Activated B cell treated with CpG ODN at 0.5 μM for 24 hours (primary cell): ENCODE measurements around the gene WSCD1. TPM values are rescaled to one million over a fixed set of nuclear protein-coding genes. Genes with fewer than 3 reads are reported as not detected.

ENCODE experiments used
- ATAC-seq: fragments of 200-7000 bp; cut with Tn5 transposase; one replicate; pipeline ENCODE4 v1.10.0; 2021; ENCODE audit warnings: low read depth, mild to moderate bottlenecking, moderate library complexity
- CTCF ChIA-PET: fragments of 350-600 bp; sonication (Branson Sonifier 250); formaldehyde crosslinking; loops from one replicate; lab custom pipeline; 2021; ENCODE audit warnings: antibody characterized with exemption; lab: Charles Lee
- POLR2A ChIA-PET: fragments of 350-600 bp; sonication (Branson Sonifier 250); formaldehyde crosslinking; loops from one replicate; lab custom pipeline; 2021; ENCODE audit warnings: antibody characterized with exemption; lab: Charles Lee
- DNase-seq: peaks from one replicate; pipeline ENCODE4 v3.0.0; 2022
- H3K27ac Mint-ChIP-seq: one replicate; pipeline ENCODE4 v1.8.0; 2020; ENCODE audit warnings: mixed read lengths
- H3K27me3 Mint-ChIP-seq: one replicate; pipeline ENCODE4 v1.8.0; 2021; ENCODE audit warnings: mixed read lengths
- H3K36me3 Mint-ChIP-seq: one replicate; pipeline ENCODE4 v1.8.0; 2021; ENCODE audit warnings: low read depth, mixed read lengths
- H3K4me1 Mint-ChIP-seq: one replicate; pipeline ENCODE4 v1.8.0; 2021; ENCODE audit warnings: mixed read lengths
- H3K4me3 Mint-ChIP-seq: one replicate; pipeline ENCODE4 v1.8.0; 2020; ENCODE audit warnings: mild to moderate bottlenecking, mixed read lengths
- H3K9me3 Mint-ChIP-seq: one replicate; pipeline ENCODE4 v1.8.0; 2020; ENCODE audit warnings: mixed read lengths
- CTCF ChIP-seq: fragments of 200-600 bp; IDR thresholded peaks from one replicate; pipeline ENCODE4 v1.8.0; 2022; ENCODE audit warnings: antibody characterized with exemption, mild to moderate bottlenecking
- intact Hi-C: fragments of 100-400 bp; cut with micrococcal nuclease; formaldehyde crosslinking; loops from one replicate; pipeline ENCODE4 v1.15.1; 2024
- total RNA-seq: library from RNA; stranded (reverse); gene quantifications from 2 replicates; pipeline ENCODE4 v1.2.3, GENCODE V29; 2022

WSCD1 gene
- total RNA-seq, 1 donor from 2014 or later = not detected

DNA sequence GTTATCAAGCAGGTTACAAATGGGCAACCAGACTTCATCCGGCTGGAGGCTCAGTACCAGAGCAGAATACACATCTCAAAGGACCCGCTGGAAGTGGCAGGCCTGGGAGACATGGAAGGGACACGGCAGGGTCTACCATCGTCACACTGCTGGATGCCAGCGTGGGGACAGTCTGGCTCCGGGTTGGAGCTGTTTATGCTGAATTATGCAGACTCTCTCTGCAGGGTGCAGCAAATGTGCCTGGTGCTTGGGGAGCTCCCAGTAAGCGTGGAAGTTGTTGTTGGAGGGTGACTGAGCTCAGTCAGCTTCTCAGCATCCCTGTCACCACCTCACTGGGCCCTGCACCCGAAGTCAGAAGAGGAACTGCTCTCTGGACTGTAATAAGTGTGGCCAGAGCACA, 12.2 kb downstream of the WSCD1 start:
- no peaks in the 10 kb centered on the region for H3K9me3 Mint-ChIP-seq
- no peak for DNase-seq
- H3K4me1 Mint-ChIP-seq = no peaks in the 10 kb centered on the region
- ATAC-seq = no peak
- no peak overlapping the region for H3K27ac Mint-ChIP-seq
- no peaks in the 10 kb centered on the region for H3K27me3 Mint-ChIP-seq
- H3K36me3 Mint-ChIP-seq = no peaks in the 10 kb centered on the region
- intact Hi-C loops = no loop called here
- POLR2A ChIA-PET = no interaction called here
- TF ChIP-seq CTCF = no peak
- CTCF ChIA-PET = no interaction called here
- no peak overlapping the region for H3K4me3 Mint-ChIP-seq

DNA sequence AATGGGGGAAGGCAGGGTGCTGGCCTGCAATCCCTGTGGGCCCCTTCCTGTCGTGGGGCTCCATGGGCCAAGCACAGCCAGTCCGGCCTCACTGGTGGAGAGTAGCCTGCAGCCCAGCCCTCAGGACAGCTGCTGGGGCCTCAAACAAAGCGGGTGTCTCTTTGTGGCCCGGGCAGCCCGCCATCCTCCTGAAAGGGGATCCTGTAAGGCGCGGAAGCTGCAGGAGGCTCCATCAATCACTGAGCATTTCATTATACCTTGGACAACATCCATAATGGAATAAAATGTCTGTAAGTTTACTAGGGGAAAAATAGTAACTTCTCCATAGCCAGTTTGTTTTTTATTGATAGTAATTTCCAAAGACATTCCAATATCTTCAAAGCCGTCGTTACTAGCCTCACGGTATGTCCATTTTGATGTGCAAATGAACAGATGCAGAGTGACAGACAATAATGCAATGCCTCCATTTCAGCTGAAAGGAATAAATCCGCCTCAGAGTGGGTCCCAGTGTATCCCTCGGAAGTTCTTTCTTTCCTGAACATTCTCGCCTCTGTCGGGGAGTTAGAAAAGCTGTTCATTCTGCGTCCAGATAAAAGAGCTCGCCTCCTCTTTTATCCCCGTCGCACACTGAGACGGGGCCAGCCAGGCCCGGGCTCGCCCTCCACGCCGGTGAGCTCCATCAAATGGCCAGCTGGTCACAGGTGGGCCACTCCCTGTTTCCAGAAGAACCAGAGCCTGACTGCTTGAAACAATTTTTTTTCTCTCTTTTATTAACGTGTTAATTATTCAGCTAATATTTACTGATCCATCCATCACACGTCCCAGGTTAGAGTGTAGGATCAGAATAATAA, 14.4 kb downstream of the WSCD1 start:
- intact Hi-C loops = no loop called here
- ChIA-PET CTCF (no interaction called here), POLR2A (no interaction called here)
- Mint-ChIP-seq H3K4me3 (no peak overlapping the region), H3K27me3 (no peaks in the 10 kb centered on the region), H3K4me1 (no peaks in the 10 kb centered on the region), H3K9me3 (no peaks in the 10 kb centered on the region), H3K27ac (no peak overlapping the region), H3K36me3 (no peaks in the 10 kb centered on the region)
- no peak for DNase-seq
- TF ChIP-seq CTCF = no peak
- no peak for ATAC-seq

DNA sequence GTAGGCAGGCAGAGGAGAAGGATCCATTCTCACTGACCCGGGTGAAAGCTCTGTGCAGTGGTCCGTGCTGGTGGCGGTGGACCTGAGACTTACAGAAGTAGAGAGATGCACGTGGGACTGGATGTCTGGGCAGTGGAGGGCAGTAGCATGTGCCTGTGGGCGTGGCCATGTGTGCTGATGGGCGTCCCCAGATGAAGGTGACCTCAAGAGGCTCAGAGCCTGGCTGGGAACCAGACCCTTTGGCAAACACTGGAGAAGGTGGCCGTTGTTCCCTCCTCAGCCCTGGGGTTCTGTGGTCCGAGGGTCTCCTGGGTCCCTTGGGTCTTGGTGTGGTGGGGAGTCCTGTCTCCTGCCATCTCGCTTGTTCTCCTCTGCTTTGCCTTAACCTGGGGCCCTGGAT, 15.6 kb downstream of the WSCD1 start:
- intact Hi-C loops = no loop called here
- no peak for ATAC-seq
- no peaks in the 10 kb centered on the region for H3K9me3 Mint-ChIP-seq
- H3K4me1 Mint-ChIP-seq = no peaks in the 10 kb centered on the region
- H3K27me3 Mint-ChIP-seq = no peaks in the 10 kb centered on the region
- DNase-seq = no peak
- H3K36me3 Mint-ChIP-seq = no peaks in the 10 kb centered on the region
- H3K27ac Mint-ChIP-seq = no peak overlapping the region
- ChIA-PET CTCF (no interaction called here), POLR2A (no interaction called here)
- no peak for TF ChIP-seq CTCF
- H3K4me3 Mint-ChIP-seq = no peak overlapping the region

- DNase-seq = no peak
- no peak for ATAC-seq
- no peak for TF ChIP-seq CTCF
- no peaks in the 10 kb centered on the region for H3K36me3 Mint-ChIP-seq
- no peaks in the 10 kb centered on the region for H3K4me1 Mint-ChIP-seq
- no peak overlapping the region for H3K27ac Mint-ChIP-seq
- H3K4me3 Mint-ChIP-seq = no peak overlapping the region
- no peaks in the 10 kb centered on the region for H3K9me3 Mint-ChIP-seq
- H3K27me3 Mint-ChIP-seq = no peaks in the 10 kb centered on the region
- POLR2A ChIA-PET = no interaction called here
- intact Hi-C loops = no loop called here
- CTCF ChIA-PET = no interaction called here
Observed at GRCh38 chr17:6086603-6087400, 16.6 kb downstream of the WSCD1 start.

DNA sequence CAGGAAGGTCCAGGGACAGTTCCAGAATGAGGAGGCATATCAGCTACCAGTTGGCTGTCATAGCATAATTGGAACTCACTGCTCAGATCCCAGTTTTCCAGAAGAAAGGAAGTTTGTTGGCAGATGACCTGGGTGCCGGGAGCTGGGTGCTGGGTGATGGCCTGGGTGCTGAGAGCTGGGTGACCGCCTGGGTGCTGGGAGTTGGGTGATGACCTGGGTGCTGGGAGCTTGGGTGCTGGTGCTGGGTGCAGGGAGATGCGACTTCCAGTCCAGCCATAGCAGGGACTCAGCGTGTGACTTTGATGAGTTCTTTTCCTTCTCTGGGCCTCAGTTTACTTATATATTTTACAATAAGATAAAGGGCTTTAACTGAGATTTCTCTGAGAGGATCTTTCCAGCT, 18.0 kb downstream of the WSCD1 start:
- Mint-ChIP-seq H3K36me3 (no peaks in the 10 kb centered on the region), H3K4me1 (no peaks in the 10 kb centered on the region), H3K27me3 (no peaks in the 10 kb centered on the region), H3K27ac (no peak overlapping the region), H3K9me3 (no peaks in the 10 kb centered on the region), H3K4me3 (no peak overlapping the region)
- POLR2A ChIA-PET = no interaction called here
- CTCF ChIA-PET = no interaction called here
- DNase-seq = no peak
- intact Hi-C loops = no loop called here
- TF ChIP-seq CTCF = no peak
- no peak for ATAC-seq
